HEK293T (cell line): ENCODE measurements around the gene ADRA2A.

ENCODE experiments used
- ARNT ChIP-seq: fragments of 450-650 bp; IDR thresholded peaks from 2 replicates; pipeline ENCODE4 v1.6.1; 2017; ENCODE audit warnings: mild to moderate bottlenecking
- BHLHE40 ChIP-seq: fragments of 450-650 bp; IDR thresholded peaks from 2 replicates; pipeline ENCODE4 v1.6.1; 2016; ENCODE audit warnings: mild to moderate bottlenecking, moderate library complexity, borderline replicate concordance
- ELF4 ChIP-seq: fragments of 450-650 bp; IDR thresholded peaks from 2 replicates; pipeline ENCODE4 v1.6.1; 2017; ENCODE audit warnings: antibody characterized with exemption
- FOXK2 ChIP-seq: fragments of 450-650 bp; IDR thresholded peaks from 2 replicates; pipeline ENCODE4 v1.6.1; 2016; ENCODE audit warnings: mild to moderate bottlenecking
- NFRKB ChIP-seq: fragments of 450-650 bp; IDR thresholded peaks from 2 replicates; pipeline ENCODE4 v1.6.1; 2016; ENCODE audit warnings: mild to moderate bottlenecking, moderate library complexity
- SP1 ChIP-seq: fragments of 450-650 bp; IDR thresholded peaks from 2 replicates; pipeline ENCODE4 v1.6.1; 2017
- SUZ12 ChIP-seq: fragments of 450-650 bp; IDR thresholded peaks from 2 replicates; pipeline ENCODE4 v1.6.1; 2016; ENCODE audit warnings: mild to moderate bottlenecking
- TF ChIP-seq, protein P1 (sequence below): fragments of 450-650 bp; IDR thresholded peaks from 2 replicates; pipeline ENCODE4 v1.6.1; 2016

DNA sequence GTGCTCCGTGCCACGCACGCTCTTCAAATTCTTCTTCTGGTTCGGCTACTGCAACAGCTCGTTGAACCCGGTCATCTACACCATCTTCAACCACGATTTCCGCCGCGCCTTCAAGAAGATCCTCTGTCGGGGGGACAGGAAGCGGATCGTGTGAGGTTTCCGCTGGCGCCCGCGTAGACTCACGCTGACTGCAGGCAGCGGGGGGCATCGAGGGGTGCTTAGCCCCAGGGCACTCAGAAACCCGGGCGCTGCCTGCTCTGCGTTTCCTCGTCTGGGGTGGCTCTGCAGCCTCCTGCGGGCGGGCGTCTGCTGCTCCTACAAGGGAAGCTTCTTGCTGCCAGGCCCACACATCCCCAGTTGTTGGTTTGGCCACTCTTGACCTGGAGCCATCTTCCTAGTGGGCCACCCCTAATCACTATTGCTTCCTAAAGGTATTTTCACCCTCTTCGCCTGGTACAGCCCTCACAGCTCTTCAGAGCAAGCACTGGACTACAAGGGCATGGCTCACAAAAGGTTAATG, 2.5 kb downstream of the ADRA2A start:
- TF ChIP-seq NFRKB: no peak
- TF ChIP-seq BHLHE40: no peak
- no peak for TF ChIP-seq SP1
- TF ChIP-seq ARNT: no peak
- TF ChIP-seq SUZ12: no peak
- TF ChIP-seq ELF4: no peak
- TF ChIP-seq, protein P1, sequence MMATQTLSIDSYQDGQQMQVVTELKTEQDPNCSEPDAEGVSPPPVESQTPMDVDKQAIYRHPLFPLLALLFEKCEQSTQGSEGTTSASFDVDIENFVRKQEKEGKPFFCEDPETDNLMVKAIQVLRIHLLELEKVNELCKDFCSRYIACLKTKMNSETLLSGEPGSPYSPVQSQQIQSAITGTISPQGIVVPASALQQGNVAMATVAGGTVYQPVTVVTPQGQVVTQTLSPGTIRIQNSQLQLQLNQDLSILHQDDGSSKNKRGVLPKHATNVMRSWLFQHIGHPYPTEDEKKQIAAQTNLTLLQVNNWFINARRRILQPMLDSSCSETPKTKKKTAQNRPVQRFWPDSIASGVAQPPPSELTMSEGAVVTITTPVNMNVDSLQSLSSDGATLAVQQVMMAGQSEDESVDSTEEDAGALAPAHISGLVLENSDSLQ: no peak
- TF ChIP-seq FOXK2: no peak
